SU-DHL-6 (cell line): ENCODE results near the gene NEU4.
"Not testable (repeated sequence)": the region's sequence is repeated elsewhere in the genome, so short reads cannot be mapped to it uniquely, and the experiment has no call there.

Experiments used
- H2AFZ ChIP-seq: fragments of 200-600 bp; sonication (generic); 2 replicates; pipeline ENCODE4 v1.6.1; 2014; ENCODE audit warnings: low read depth, mild to moderate bottlenecking, moderate library complexity, mixed read lengths, antibody characterized with exemption, low read length; ENCODE audit not compliant: severe bottlenecking
- H3F3A ChIP-seq: fragments of 200-600 bp; shearing (Covaris generic); 2 replicates; pipeline ENCODE4 v1.6.0; 2016; ENCODE audit warnings: antibody characterized with exemption, mild to moderate bottlenecking; ENCODE audit not compliant: insufficient read depth
- H3K27ac ChIP-seq: fragments of 200-600 bp; sonication (generic); 2 replicates; pipeline ENCODE4 v1.5.1; 2016; ENCODE audit warnings: low read depth, mild to moderate bottlenecking, low read length, moderate library complexity, mixed read lengths
- H3K27me3 ChIP-seq: fragments of 200-600 bp; sonication (generic), shearing (Covaris generic); 2 replicates; pipeline ENCODE4 v1.6.0; 2014; ENCODE audit warnings: mild to moderate bottlenecking, low read length
- H3K36me3 ChIP-seq: fragments of 200-600 bp; sonication (generic); 2 replicates; pipeline ENCODE4 v1.6.1; 2014; ENCODE audit warnings: mild to moderate bottlenecking, low read length, mixed read lengths
- H3K4me2 ChIP-seq: fragments of 300-600, 200-600 bp; shearing (Covaris generic), sonication (generic); 2 replicates; pipeline ENCODE4 v1.6.0; 2014; ENCODE audit warnings: low read length, low read depth, mild to moderate bottlenecking; ENCODE audit not compliant: poor library complexity, severe bottlenecking
- H3K4me3 ChIP-seq: fragments of 200-600 bp; sonication (generic); 2 replicates; pipeline ENCODE4 v1.5.1; 2014; ENCODE audit warnings: antibody characterized with exemption, low read length, mild to moderate bottlenecking, mixed read lengths; ENCODE audit not compliant: insufficient read depth, poor library complexity, severe bottlenecking
- H3K79me2 ChIP-seq: fragments of 200-600 bp; sonication (generic); 2 replicates; pipeline ENCODE4 v1.6.1; 2014; ENCODE audit warnings: mild to moderate bottlenecking, low read length, moderate library complexity; ENCODE audit not compliant: insufficient read depth
- H3K9ac ChIP-seq: fragments of 200-600 bp; sonication (generic); 2 replicates; pipeline ENCODE4 v1.7.0; 2014; ENCODE audit warnings: mild to moderate bottlenecking, low read length
- H3K9me2 ChIP-seq: fragments of 200-600 bp; sonication (generic); replicated peaks from 2 replicates; pipeline ENCODE4 v1.6.1; 2014; ENCODE audit warnings: low read length; ENCODE audit not compliant: insufficient read depth
- H3K9me3 ChIP-seq: fragments of 200-600 bp; sonication (generic); 2 replicates; pipeline ENCODE4 v1.6.1; 2014; ENCODE audit warnings: low read length, mixed read lengths; ENCODE audit not compliant: insufficient read depth
- H4K20me1 ChIP-seq: fragments of 200-600 bp; sonication (generic); 2 replicates; pipeline ENCODE4 v1.6.1; 2014; ENCODE audit warnings: low read depth, mild to moderate bottlenecking, antibody characterized with exemption, low read length, moderate library complexity, mixed read lengths
- CTCF ChIP-seq: fragments of 200-600 bp; sonication (generic); IDR thresholded peaks from one replicate; pipeline ENCODE4 v1.5.1; 2017; ENCODE audit warnings: antibody characterized with exemption, mild to moderate bottlenecking, low read length, moderate library complexity; ENCODE audit not compliant: insufficient read depth, poor library complexity, severe bottlenecking
- EZH2phosphoT487 ChIP-seq: fragments of 200-600 bp; sonication (generic), shearing (Covaris generic); conservative IDR thresholded peaks from 2 replicates; pipeline ENCODE4 v1.6.1; 2018; ENCODE audit warnings: mild to moderate bottlenecking, antibody characterized with exemption, low read length, moderate library complexity, mixed read lengths

Gene NEU4

GRCh38 chr2:241777170-241777685 lies 31.8 kb upstream of the NEU4 start:
- TF ChIP-seq CTCF: no peak
- no peak for TF ChIP-seq EZH2phosphoT487
- Histone ChIP-seq H3K9me2 (no peaks in the 10 kb centered on the region), H3K4me2 (no peak overlapping the region), H3K27ac (no peak overlapping the region), H3F3A (no peaks in the 10 kb centered on the region), H3K79me2 (no peaks in the 10 kb centered on the region), H2AFZ (no peak overlapping the region), H3K9me3 (no peaks in the 10 kb centered on the region; the same call in 1 of the 2 replicates), H3K36me3 (no peaks in the 10 kb centered on the region), H3K4me3 (no peak overlapping the region), H3K9ac (no peak overlapping the region), H4K20me1 (no peaks in the 10 kb centered on the region), H3K27me3 (no peaks in the 10 kb centered on the region)

GRCh38 chr2:241777686-241778627 lies 31.0 kb upstream of the NEU4 start:
- H3K27ac ChIP-seq: no peak overlapping the region

GRCh38 chr2:241780939-241781569 lies 27.9 kb upstream of the NEU4 start:
- Histone ChIP-seq H3K9me2 (no peaks in the 10 kb centered on the region), H3K9me3 (no peaks in the 10 kb centered on the region; the same call in 1 of the 2 replicates), H3K79me2 (no peaks in the 10 kb centered on the region), H3K27ac (no peak overlapping the region), H3F3A (no peaks in the 10 kb centered on the region), H2AFZ (no peak overlapping the region), H3K4me2 (no peak overlapping the region), H4K20me1 (no peaks in the 10 kb centered on the region), H3K36me3 (no peaks in the 10 kb centered on the region), H3K9ac (no peak overlapping the region), H3K27me3 (no peaks in the 10 kb centered on the region), H3K4me3 (no peak overlapping the region)
- no peak for TF ChIP-seq EZH2phosphoT487

More at GRCh38 chr2:241777686-241778627, 31.0 kb upstream of the NEU4 start:
- H3F3A ChIP-seq: no peaks in the 10 kb centered on the region
- H3K4me2 ChIP-seq: no peak overlapping the region
- TF ChIP-seq CTCF (no peak), EZH2phosphoT487 (no peak)
- H3K4me3 ChIP-seq: no peak overlapping the region
- H3K9ac ChIP-seq: no peak overlapping the region
- no peaks in the 10 kb centered on the region for H3K36me3 ChIP-seq
- no peaks in the 10 kb centered on the region for H3K27me3 ChIP-seq
- no peaks in the 10 kb centered on the region; the same call in 1 of the 2 replicates for H3K9me3 ChIP-seq
- H3K9me2 ChIP-seq: no peaks in the 10 kb centered on the region
- H2AFZ ChIP-seq: no peak overlapping the region
- no peaks in the 10 kb centered on the region for H3K79me2 ChIP-seq
- no peaks in the 10 kb centered on the region for H4K20me1 ChIP-seq

- H3K79me2 ChIP-seq, H3K9me2 ChIP-seq, H3K9me3 ChIP-seq, H3F3A ChIP-seq, H2AFZ ChIP-seq, H3K27ac ChIP-seq, H3K36me3 ChIP-seq, H4K20me1 ChIP-seq, H3K27me3 ChIP-seq, H3K9ac ChIP-seq, H3K4me3 ChIP-seq, H3K4me2 ChIP-seq: not testable (repeated sequence)
Measured at GRCh38 chr2:241782053-241782452, 26.9 kb upstream of the NEU4 start.
